Measurements from ENCODE around the gene SAMM50.
"Not testable (repeated sequence)": the region's sequence is repeated elsewhere in the genome, so short reads cannot be mapped to it uniquely, and the experiment has no call there.

The SAMM50 gene

GRCh38 chr22:44004104-44004460 lies 48.8 kb downstream of the SAMM50 start:
- Histone ChIP-seq H3K36me3 (ENCODE audit: control insufficient read depth, insufficient read depth, low read length) (no peaks in the 10 kb centered on the region; the same call in 1 of the 2 replicates), H3K27me3 (replicated peaks; ENCODE audit: control insufficient read depth, insufficient read depth, low read length) (no peaks in the 10 kb centered on the region), H3K4me3 (replicated peaks; ENCODE audit: low read depth, low read length) (no peak overlapping the region)
- no peak for TF ChIP-seq CTCF (IDR thresholded peaks at IDR 0.05; ENCODE audit: insufficient read depth, low read length, poor library complexity, severe bottlenecking)
- DNase-seq (ENCODE audit: extremely low read depth, insufficient read length): no peak

- Histone ChIP-seq H3K36me3 (ENCODE audit: control insufficient read depth, insufficient read depth, low read length) (no peaks in the 10 kb centered on the region; the same call in 1 of the 2 replicates), H3K27me3 (replicated peaks; ENCODE audit: control insufficient read depth, insufficient read depth, low read length) (no peaks in the 10 kb centered on the region), H3K4me3 (replicated peaks; ENCODE audit: low read depth, low read length) (no peak overlapping the region)
- no peak for DNase-seq (ENCODE audit: extremely low read depth, insufficient read length)
- TF ChIP-seq CTCF (IDR thresholded peaks at IDR 0.05; ENCODE audit: insufficient read depth, low read length, poor library complexity, severe bottlenecking): no peak
Observed at GRCh38 chr22:44005524-44005923, 50.3 kb downstream of the SAMM50 start.

GRCh38 chr22:44012162-44012561 lies 56.9 kb downstream of the SAMM50 start:
- no peaks in the 10 kb centered on the region for H3K27me3 ChIP-seq (replicated peaks; ENCODE audit: control insufficient read depth, insufficient read depth, low read length)
- DNase-seq (ENCODE audit: extremely low read depth, insufficient read length): no peak
- TF ChIP-seq CTCF (IDR thresholded peaks at IDR 0.05; ENCODE audit: insufficient read depth, low read length, poor library complexity, severe bottlenecking): no peak
- H3K36me3 ChIP-seq (ENCODE audit: control insufficient read depth, insufficient read depth, low read length): no peaks in the 10 kb centered on the region
- no peak overlapping the region for H3K4me3 ChIP-seq (replicated peaks; ENCODE audit: low read depth, low read length)

- Histone ChIP-seq H3K27me3 (replicated peaks; ENCODE audit: control insufficient read depth, insufficient read depth, low read length) (no peaks in the 10 kb centered on the region), H3K4me3 (replicated peaks; ENCODE audit: low read depth, low read length) (no peak overlapping the region), H3K36me3 (ENCODE audit: control insufficient read depth, insufficient read depth, low read length) (no peaks in the 10 kb centered on the region)
- TF ChIP-seq CTCF (IDR thresholded peaks at IDR 0.05; ENCODE audit: insufficient read depth, low read length, poor library complexity, severe bottlenecking): no peak
- no peak for DNase-seq (ENCODE audit: extremely low read depth, insufficient read length)
Observed at GRCh38 chr22:44012591-44012990, 57.3 kb downstream of the SAMM50 start.

GRCh38 chr22:44014241-44014640 lies 59.0 kb downstream of the SAMM50 start:
- DNase-seq (ENCODE audit: extremely low read depth, insufficient read length): no peak
- H3K27me3 ChIP-seq (replicated peaks; ENCODE audit: control insufficient read depth, insufficient read depth, low read length): no peaks in the 10 kb centered on the region
- no peaks in the 10 kb centered on the region; the same call in 1 of the 2 replicates for H3K36me3 ChIP-seq (ENCODE audit: control insufficient read depth, insufficient read depth, low read length)
- H3K4me3 ChIP-seq (replicated peaks; ENCODE audit: low read depth, low read length): no peak overlapping the region
- TF ChIP-seq CTCF (IDR thresholded peaks at IDR 0.05; ENCODE audit: insufficient read depth, low read length, poor library complexity, severe bottlenecking): no peak

- H3K36me3 ChIP-seq (ENCODE audit: control insufficient read depth, insufficient read depth, low read length); H3K4me3 ChIP-seq (replicated peaks; ENCODE audit: low read depth, low read length); H3K27me3 ChIP-seq (replicated peaks; ENCODE audit: control insufficient read depth, insufficient read depth, low read length); DNase-seq (ENCODE audit: extremely low read depth, insufficient read length): not testable (repeated sequence)
Observed at GRCh38 chr22:44016586-44016985, 61.3 kb downstream of the SAMM50 start.

Measured in GM06990 (cell line).